SK-N-MC (cell line): ENCODE results near the gene CPNE9.

Experiments used
- EZH2 ChIP-seq: fragments of 200-600 bp; sonication (generic); IDR thresholded peaks from one replicate; pipeline ENCODE4 v1.6.1; 2017; ENCODE audit warnings: antibody characterized with exemption
- POLR2AphosphoS5 ChIP-seq: IDR thresholded peaks from 2 replicates; pipeline ENCODE4 v1.6.1; 2012; ENCODE audit warnings: mild to moderate bottlenecking, low read depth, low read length, borderline replicate concordance

DNA sequence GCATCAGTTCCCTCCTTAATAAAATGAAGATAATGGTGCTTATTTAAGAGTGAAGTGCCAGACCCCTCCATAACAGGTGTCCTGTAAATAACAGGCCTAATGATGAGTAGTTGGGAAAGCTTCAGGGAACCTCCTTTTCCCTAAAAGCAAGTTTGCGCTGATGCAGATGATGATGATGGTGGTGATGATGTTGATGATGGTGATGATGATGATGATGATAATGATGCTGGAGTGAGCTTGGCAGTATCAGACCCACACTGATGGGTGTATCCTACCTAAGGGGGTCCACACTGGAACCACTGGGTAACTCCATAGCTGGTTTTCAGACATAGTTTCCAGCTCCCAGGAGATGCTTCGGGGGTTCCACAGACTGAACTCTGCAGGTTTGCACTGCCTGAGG lies 29.9 kb upstream of the CPNE9 start:
- TF ChIP-seq EZH2: no peak
- TF ChIP-seq POLR2AphosphoS5: no peak
